Measurements from ENCODE around the gene GATAD2A. TPM values are rescaled to one million over a fixed set of nuclear protein-coding genes. Genes with fewer than 3 reads are reported as not detected.

Gene GATAD2A
- total RNA-seq, 2 donors from 2014 or later: 100 to 126 TPM

DNA sequence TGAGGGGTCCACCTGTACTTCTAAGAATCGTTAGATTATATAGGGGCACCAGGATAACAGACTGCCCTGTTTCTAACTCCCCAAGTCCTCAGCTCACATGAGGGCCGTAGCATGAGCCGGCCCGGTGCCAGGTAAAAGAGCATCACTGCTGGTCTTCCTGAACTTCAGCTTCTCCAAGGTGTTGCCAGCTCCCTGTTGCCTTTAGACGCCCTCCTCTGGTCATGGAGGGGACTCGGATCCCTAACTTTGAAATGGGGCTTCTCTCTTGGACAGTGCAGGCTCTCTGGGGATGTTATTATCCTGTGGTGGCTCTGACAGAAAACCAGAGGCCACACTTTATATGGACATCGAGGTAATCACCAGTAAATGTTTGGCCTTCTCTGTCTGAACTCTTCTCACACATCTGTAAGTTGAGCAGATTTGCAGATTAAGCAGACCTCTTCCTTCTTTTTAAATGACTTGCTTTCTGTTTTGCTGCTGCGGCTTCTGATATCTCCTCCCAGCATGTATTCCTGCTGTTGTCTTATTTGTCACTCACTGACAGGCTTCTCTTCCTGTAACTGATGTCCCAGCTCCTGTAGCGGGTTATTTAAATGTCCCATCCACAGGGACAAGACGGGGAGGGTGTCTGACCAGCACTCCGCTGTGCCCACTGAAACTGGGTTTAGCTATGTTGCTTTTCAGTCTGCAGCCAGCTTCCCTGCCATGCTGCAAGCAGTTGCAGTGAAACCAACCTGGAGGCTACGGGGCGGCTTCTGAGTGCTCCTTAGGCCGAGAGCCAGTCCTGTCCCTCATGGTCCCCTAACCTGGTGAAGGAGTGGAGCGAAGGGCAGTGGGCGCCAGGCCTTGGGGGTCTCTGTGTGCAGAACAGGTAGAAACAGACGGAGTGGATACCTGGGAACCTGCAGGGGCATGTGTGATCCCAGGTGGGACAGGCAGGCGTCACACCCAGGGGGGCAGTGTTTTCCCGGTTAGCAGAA is 70.7 kb downstream of the GATAD2A start:
- Mint-ChIP-seq H3K36me3 (ENCODE audit: insufficient read depth in 2 of 2) (peaks cover 1 to 12% of the 10 kb centered on the region in 2 donors), H3K4me3 (peak overlapping the region; percentile 38 to 44)
- no peak for ATAC-seq (replicated peaks in 1 of 2)

DNA sequence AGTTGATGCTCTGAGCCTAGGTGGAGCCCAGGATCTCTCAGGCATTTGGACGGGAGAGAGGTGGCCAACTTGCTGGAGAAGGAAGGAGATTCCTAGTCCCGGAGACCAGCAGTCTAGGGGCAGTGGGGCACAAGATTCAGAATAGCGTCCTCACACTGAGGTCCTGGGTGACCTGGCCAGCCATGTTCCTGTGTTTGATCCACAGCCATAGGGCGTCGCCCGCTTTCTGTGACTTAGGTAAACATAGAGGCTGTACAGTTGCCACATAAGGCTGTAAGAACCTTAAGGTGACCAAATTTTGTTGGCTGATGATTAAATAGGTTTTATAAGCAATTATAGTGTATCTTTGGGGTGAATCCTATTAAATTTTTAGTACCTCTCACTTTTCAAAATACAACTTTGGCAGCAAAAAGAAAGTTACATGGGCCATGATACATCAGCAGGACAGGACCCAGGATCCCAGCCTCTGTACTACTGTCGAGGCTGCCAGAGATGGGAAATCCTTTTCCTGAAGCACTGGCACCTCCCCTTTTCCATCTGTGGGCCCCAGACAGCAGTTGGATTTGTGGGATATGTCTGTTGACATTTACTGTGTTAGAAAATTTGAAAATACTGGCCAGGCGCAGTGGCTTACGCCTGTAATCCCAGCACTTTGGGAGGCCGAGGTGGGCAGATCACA is 72.4 kb downstream of the GATAD2A start:
- no peak for DNase-seq
- no peak for ATAC-seq (replicated peaks in 1 of 2)
- H3K4me1 Mint-ChIP-seq (ENCODE audit: low read depth): peaks cover 83% of the 10 kb centered on the region
- no peaks in the 10 kb centered on the region for H3K9me3 Mint-ChIP-seq
- no peaks in the 10 kb centered on the region for H3K27me3 Mint-ChIP-seq (ENCODE audit: low read depth)
- H3K27ac Mint-ChIP-seq: peak overlapping the region; percentile 29
- no peak overlapping the region for H3K4me3 Mint-ChIP-seq
- peaks cover 0 to 8% of the 10 kb centered on the region in 2 donors for H3K36me3 Mint-ChIP-seq (ENCODE audit: insufficient read depth in 2 of 2)

More for the DNA sequence above, 70.7 kb downstream of the GATAD2A start:
- no peak for DNase-seq
- no peaks in the 10 kb centered on the region for H3K27me3 Mint-ChIP-seq (ENCODE audit: low read depth)
- H3K9me3 Mint-ChIP-seq: no peaks in the 10 kb centered on the region
- peak overlapping the region; percentile 47 for H3K27ac Mint-ChIP-seq
- peaks cover 87% of the 10 kb centered on the region for H3K4me1 Mint-ChIP-seq (ENCODE audit: low read depth)

- Mint-ChIP-seq H3K36me3 (ENCODE audit: insufficient read depth in 2 of 2) (peaks cover 0 to 10% of the 10 kb centered on the region in 2 donors), H3K9me3 (no peaks in the 10 kb centered on the region), H3K27ac (no peak overlapping the region)
Observed at GRCh38 chr19:19480688-19481087, 75.2 kb downstream of the GATAD2A start.

DNA sequence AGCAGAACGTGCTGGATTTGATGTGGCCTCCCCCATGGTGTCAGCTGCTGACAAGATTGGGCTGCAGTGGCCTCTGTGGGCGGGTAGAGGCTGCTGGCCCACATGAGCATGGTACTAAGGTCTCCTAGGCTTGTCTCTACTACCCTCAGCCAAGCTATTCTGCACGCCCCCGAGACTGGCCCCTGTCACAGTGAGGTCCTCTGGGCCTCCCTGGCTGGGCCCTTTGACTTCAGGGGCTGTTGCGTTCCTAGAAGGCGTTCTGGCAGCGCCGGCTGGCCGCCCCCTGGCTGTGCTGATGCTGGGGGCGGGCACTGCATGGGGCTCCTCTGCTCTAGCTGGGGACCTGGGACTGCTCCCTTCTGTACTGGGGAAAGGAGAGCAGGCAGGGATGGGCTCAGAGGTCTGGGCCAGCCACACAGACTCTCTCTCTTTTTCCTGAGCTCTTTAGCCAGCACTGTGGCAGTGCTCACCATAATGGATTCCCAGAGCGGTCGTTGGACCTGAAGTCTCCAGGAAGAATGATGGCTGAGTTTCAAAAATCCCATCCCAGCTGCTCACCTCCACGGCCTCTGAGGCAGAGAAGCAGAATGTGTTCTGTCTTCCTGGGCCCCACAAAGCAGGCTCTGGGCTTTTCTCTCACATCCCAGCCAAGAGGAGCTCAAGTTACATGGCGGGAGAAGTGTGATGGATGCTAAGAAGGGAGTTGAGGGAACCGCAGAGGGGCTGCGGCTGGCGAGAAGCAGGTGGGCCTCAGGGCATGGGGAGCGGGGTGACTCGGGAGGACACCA is 77.5 kb downstream of the GATAD2A start:
- no peaks in the 10 kb centered on the region for H3K9me3 Mint-ChIP-seq
- no peaks in the 10 kb centered on the region for H3K27me3 Mint-ChIP-seq (ENCODE audit: low read depth)
- DNase-seq (no peak), ATAC-seq (replicated peaks in 1 of 2) (peak; percentile 24 to 62)
- peaks cover 0 to 10% of the 10 kb centered on the region in 2 donors for H3K36me3 Mint-ChIP-seq (ENCODE audit: insufficient read depth in 2 of 2)
- H3K4me3 Mint-ChIP-seq: no peak overlapping the region
- H3K4me1 Mint-ChIP-seq (ENCODE audit: low read depth): peaks cover 51% of the 10 kb centered on the region
- peak overlapping the region; percentile 47 for H3K27ac Mint-ChIP-seq

More at GRCh38 chr19:19480688-19481087, 75.2 kb downstream of the GATAD2A start:
- Mint-ChIP-seq H3K4me1 (ENCODE audit: low read depth) (peaks cover 57% of the 10 kb centered on the region), H3K27me3 (ENCODE audit: low read depth) (no peaks in the 10 kb centered on the region), H3K4me3 (peak overlapping the region; percentile 4 to 37)
- ATAC-seq (replicated peaks in 1 of 2): peak; percentile 76 to 85
- peak; percentile 35 to 36 for DNase-seq

DNA sequence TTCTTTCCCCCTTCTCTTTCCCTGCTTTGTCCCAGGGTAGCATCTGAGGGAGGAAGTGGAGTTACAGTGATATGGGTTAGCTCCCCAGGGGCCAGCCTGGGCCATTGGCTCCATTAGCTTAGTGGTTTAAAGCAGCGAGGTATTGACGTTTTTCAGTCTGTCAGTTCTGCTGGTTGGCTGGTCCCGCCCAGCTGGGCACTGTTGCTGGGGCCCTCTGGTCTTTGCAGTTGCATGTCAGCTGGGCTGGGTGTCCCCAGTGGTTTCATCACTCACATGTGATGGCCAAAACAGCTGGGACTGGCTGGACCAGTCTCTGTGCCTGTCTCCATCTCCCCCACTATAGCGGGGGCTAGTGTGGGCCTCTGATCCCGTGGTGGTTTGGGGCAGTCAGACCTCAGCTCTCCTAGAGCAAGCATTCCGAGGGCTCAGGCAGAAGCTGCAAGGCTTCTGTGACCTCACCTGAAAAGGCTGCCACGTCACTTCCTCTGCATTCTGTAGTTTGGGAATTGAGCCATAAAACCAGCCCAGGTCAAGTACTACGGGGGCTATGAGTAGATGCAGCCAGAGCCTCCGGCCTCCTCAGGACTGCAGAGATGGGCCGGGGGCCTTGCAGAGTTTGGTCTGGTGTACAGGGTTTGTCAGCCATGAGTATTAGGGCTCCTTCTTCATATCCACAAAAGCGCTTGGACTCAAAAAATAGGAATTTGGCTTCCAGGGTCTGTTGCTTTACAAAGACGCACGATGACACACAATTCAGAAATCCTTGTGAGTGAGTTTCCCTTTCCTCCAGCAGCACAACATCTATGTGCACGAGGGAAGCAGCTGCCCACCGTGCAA is 79.9 kb downstream of the GATAD2A start:
- ATAC-seq (replicated peaks in 1 of 2): no peak
- no peak for DNase-seq
- peaks cover 58% of the 10 kb centered on the region for H3K4me1 Mint-ChIP-seq (ENCODE audit: low read depth)
- peaks cover 0 to 7% of the 10 kb centered on the region in 2 donors for H3K36me3 Mint-ChIP-seq (ENCODE audit: insufficient read depth in 2 of 2)
- peak overlapping the region; percentile 7 for H3K27ac Mint-ChIP-seq
- no peaks in the 10 kb centered on the region for H3K9me3 Mint-ChIP-seq
- H3K4me3 Mint-ChIP-seq: no peak overlapping the region
- H3K27me3 Mint-ChIP-seq (ENCODE audit: low read depth): no peaks in the 10 kb centered on the region

- no peak overlapping the region for H3K27ac Mint-ChIP-seq
- H3K36me3 Mint-ChIP-seq (ENCODE audit: insufficient read depth in 2 of 2): peaks cover 0 to 7% of the 10 kb centered on the region in 2 donors
- peaks cover 58% of the 10 kb centered on the region for H3K4me1 Mint-ChIP-seq (ENCODE audit: low read depth)
- H3K4me3 Mint-ChIP-seq: no peak overlapping the region
- no peaks in the 10 kb centered on the region for H3K9me3 Mint-ChIP-seq
- H3K27me3 Mint-ChIP-seq (ENCODE audit: low read depth): no peaks in the 10 kb centered on the region
- ATAC-seq (replicated peaks in 1 of 2) (no peak), DNase-seq (no peak)
Observed at GRCh38 chr19:19485998-19486290, 80.5 kb downstream of the GATAD2A start.

DNA sequence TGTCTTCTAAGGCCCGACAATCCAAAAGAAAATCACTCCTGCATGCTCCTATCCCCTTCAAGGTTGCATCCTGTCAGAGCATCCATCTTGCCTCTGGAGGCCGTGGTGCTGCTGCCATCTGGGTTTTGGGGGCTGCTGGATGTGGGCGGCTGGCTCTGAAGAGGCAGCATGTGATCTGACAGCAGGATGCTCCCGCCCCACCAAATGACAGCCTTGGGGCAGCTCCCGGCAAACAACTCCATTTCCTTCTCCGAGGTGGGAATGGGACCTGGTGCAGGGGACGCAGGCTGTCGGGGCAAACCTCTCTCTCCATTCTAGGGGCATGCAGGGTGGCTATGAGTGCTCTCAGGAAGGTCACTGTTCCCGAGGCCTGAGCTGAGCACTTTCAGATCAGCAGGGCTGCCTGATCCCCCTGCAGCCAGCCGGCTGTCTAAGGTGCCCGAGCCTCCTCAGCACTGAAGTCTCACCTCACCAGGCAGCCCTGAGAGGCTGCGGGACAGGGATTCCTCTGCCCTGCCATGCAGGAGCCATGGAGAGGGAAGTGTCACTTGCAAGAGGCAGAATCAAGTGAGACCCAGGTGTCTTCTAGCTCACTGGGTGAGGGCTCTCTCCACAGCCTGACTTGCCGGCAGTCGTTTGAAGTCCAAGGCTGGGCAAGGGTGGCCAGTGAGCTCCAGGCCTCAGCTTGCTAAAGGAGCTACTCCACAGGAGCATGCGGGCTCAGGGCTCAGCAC is 81.0 kb downstream of the GATAD2A start:
- Mint-ChIP-seq H3K4me3 (no peak overlapping the region), H3K9me3 (no peaks in the 10 kb centered on the region), H3K27ac (peak overlapping the region; percentile 24), H3K36me3 (ENCODE audit: insufficient read depth in 2 of 2) (peaks cover 0 to 7% of the 10 kb centered on the region in 2 donors), H3K4me1 (ENCODE audit: low read depth) (peaks cover 52% of the 10 kb centered on the region), H3K27me3 (ENCODE audit: low read depth) (no peaks in the 10 kb centered on the region)
- no peak for ATAC-seq (replicated peaks in 1 of 2)
- no peak for DNase-seq

DNA sequence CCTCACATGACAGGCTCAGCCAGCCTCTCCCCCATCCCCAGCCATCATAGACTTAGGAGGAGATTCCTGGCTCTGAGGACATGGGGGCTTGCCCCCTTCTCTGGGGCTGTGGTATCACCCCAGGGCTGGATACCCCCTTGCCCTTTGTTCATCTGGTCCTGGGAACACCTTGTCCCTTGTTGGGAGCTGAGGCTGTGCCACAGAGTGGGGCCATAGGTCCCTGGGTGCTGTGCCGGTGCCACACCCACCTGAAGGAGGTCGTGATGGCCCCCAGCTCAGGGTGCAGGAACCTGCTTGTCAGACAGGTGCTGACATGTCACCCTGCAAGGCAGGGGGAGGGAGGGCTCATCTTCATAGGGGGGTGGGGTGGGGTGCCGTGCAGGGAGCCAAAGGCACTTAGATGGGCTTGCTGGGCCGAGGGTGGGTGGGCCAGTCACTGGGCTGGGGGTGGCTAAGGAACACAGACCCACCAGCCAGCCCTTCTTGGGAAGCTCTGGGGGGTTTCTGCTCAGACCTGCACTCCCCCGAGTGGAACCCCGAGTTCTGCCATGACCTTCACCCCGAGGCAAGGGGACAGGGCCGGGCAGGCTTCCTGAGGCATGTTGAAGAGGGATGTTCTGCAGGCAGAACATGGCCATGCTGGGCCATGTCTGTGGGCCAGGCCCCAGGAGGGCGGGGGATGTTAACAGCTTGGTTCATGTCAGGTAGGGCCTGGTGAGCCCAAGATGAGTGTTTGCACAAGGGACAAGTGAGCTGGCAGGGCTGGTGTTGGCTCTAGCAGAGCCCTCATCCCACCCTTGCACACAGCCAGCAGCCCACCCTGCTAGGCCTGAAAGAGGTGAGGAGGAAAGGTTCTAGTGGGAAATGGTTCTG is 81.8 kb downstream of the GATAD2A start:
- peak overlapping the region; percentile 31 to 76 for H3K4me3 Mint-ChIP-seq
- ATAC-seq (replicated peaks in 1 of 2) (no peak), DNase-seq (no peak)
- H3K27me3 Mint-ChIP-seq (ENCODE audit: low read depth): no peaks in the 10 kb centered on the region
- peak overlapping the region; percentile 69 for H3K27ac Mint-ChIP-seq
- H3K4me1 Mint-ChIP-seq (ENCODE audit: low read depth): peaks cover 46% of the 10 kb centered on the region
- no peaks in the 10 kb centered on the region for H3K9me3 Mint-ChIP-seq
- peaks cover 0 to 7% of the 10 kb centered on the region in 2 donors for H3K36me3 Mint-ChIP-seq (ENCODE audit: insufficient read depth in 2 of 2)

DNA sequence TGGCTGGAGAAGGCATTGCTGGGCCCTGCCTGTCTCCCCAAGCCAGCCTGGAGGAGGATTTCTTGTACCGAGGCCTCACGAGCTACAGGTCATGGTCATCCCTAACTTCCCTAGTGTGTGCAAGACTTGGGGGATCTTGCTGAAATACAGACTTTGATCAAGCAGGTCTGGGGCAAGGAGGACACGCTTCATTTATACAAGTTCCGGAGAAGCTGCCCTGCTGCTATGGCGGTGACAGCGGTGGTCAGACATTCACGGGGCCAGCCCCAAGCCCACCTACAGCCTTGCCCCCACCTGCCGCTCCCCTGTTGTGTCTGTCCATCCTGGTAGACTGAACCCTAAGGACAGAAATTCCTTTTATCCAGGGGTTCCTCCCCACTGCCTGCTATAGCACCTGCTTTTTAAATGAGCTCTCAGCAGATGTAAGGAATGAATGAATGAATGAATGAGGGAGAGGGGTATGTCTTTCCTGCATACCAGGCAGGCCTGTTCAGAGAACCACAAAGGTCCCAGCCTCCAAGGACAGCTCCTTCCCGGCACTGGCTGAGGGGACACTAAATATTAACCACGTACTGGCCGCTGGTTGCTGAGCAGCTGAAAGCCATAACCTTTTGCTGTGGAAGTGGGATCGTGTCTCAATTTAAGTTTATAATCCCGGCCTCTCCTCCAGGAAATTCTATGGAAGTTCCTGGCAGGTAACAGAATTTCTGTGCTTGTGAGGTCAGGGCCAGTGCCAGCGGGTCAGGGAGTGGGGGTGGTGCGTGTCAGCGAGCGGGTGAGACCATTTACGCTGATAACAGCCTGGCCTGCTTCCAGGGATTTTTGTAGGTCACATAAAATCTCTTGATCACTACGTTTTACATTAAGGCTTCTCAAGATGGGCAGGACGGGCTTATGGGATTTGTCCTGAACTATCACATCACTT is 82.7 kb downstream of the GATAD2A start:
- DNase-seq (no peak), ATAC-seq (replicated peaks in 1 of 2) (no peak)
- H3K27me3 Mint-ChIP-seq (ENCODE audit: low read depth): no peaks in the 10 kb centered on the region
- H3K27ac Mint-ChIP-seq: peak overlapping the region; percentile 100
- no peaks in the 10 kb centered on the region for H3K9me3 Mint-ChIP-seq
- H3K4me1 Mint-ChIP-seq (ENCODE audit: low read depth): peaks cover 46% of the 10 kb centered on the region
- peaks cover 0 to 10% of the 10 kb centered on the region in 2 donors for H3K36me3 Mint-ChIP-seq (ENCODE audit: insufficient read depth in 2 of 2)
- H3K4me3 Mint-ChIP-seq: peak overlapping the region; percentile 76 to 81

- H3K4me3 Mint-ChIP-seq: peak overlapping the region; percentile 76 to 81
- ATAC-seq (replicated peaks in 1 of 2): peak; percentile 90 to 93
Observed at GRCh38 chr19:19488875-19489690, 83.6 kb downstream of the GATAD2A start.

More at GRCh38 chr19:19488875-19489690, 83.6 kb downstream of the GATAD2A start:
- Mint-ChIP-seq H3K9me3 (no peaks in the 10 kb centered on the region), H3K36me3 (ENCODE audit: insufficient read depth in 2 of 2) (peaks cover 1 to 9% of the 10 kb centered on the region in 2 donors), H3K27me3 (ENCODE audit: low read depth) (no peaks in the 10 kb centered on the region), H3K27ac (peak overlapping the region; percentile 100), H3K4me1 (ENCODE audit: low read depth) (peaks cover 46% of the 10 kb centered on the region)
- peak; percentile 88 to 92 for DNase-seq
